Endothelial cell of umbilical vein (primary cell): Measurements from ENCODE around the gene MRPL14. TPM values are rescaled to one million over a fixed set of nuclear protein-coding genes. Genes with fewer than 3 reads are reported as not detected.

Source experiments
- BruUV-seq: library from RNA; stranded (reverse); fragments of 400-500 nt; replicated peaks from 2 replicates; lab custom pipeline; 2021; lab: Mats Ljungman, UMichigan
- CTCF ChIA-PET: fragments of 300-600, 350-600 bp; sonication (Branson Sonifier 250); formaldehyde crosslinking; loops from one replicate; lab custom pipeline; 2021; ENCODE audit warnings: antibody characterized with exemption, inconsistent platforms; lab: Charles Lee
- POLR2A ChIA-PET: fragments of 300-600, 350-600 bp; sonication (Branson Sonifier 250); formaldehyde crosslinking; loops from one replicate; lab custom pipeline; 2021; ENCODE audit warnings: antibody characterized with exemption, inconsistent platforms; lab: Charles Lee
- DNase-seq: peaks from one replicate; pipeline ENCODE4 v3.0.0-alpha.2; 2011; ENCODE audit warnings: low read depth, low spot score
- FAIRE-seq: peaks from 2 replicates; lab custom pipeline; 2011; peaks lifted over from hg19 to GRCh38; lab: Jason Lieb, UNC
- H2AFZ ChIP-seq: 2 replicates; pipeline ENCODE4 v1.6.0; 2012; ENCODE audit warnings: low read depth, low read length, control low read depth, inconsistent platforms
- H3K27ac ChIP-seq: 2 replicates; pipeline ENCODE4 v1.5.1; 2011; ENCODE audit warnings: low read depth, mild to moderate bottlenecking, control low read depth, low read length, moderate library complexity; ENCODE audit not compliant: insufficient read depth
- H3K27me3 ChIP-seq, 2 experiments: 2 replicates each; pipeline versions ENCODE4 v1.6.0 to v1.6.1; 2011; ENCODE audit warnings: low read length in 2 of 2, mixed read lengths in 1 of 2; ENCODE audit not compliant: control insufficient read depth in 2 of 2, insufficient read depth in 2 of 2
- H3K36me3 ChIP-seq, 2 experiments: 2 replicates in 1 of 2; 3 replicates in 1 of 2; pipeline ENCODE4 v1.5.1; 2011; ENCODE audit warnings: low read length in 2 of 2, mild to moderate bottlenecking in 1 of 2, moderate library complexity in 1 of 2; ENCODE audit not compliant: control insufficient read depth in 2 of 2, insufficient read depth in 2 of 2; ENCODE audit errors: extremely low read depth in 1 of 2
- H3K4me1 ChIP-seq: 3 replicates; pipeline ENCODE4 v1.5.1; 2011; ENCODE audit warnings: mild to moderate bottlenecking, low read length; ENCODE audit not compliant: control insufficient read depth, insufficient read depth; ENCODE audit errors: extremely low read depth
- H3K4me2 ChIP-seq: 2 replicates; pipeline ENCODE4 v1.6.1; 2011; ENCODE audit warnings: low read length, control low read depth, mixed read lengths; ENCODE audit not compliant: insufficient read depth
- H3K4me3 ChIP-seq, 3 experiments: fragments of 200-600 bp in 1 of 3; sonication (generic), shearing (Covaris generic) in 1 of 3; replicated peaks in 1 of 3; 2 replicates each; pipeline ENCODE4 v1.5.1; 2011 to 2016; ENCODE audit warnings: control low read depth in 3 of 3, low read length in 3 of 3, mild to moderate bottlenecking in 2 of 3, inconsistent platforms in 1 of 3, low read depth in 1 of 3, moderate library complexity in 1 of 3; ENCODE audit not compliant: insufficient read depth in 1 of 3
- H3K79me2 ChIP-seq: 2 replicates; pipeline ENCODE4 v1.6.0; 2012; ENCODE audit warnings: low read length, inconsistent platforms; ENCODE audit not compliant: control insufficient read depth, insufficient read depth
- H3K9ac ChIP-seq: replicated peaks from 2 replicates; pipeline ENCODE3; 2011; ENCODE audit warnings: low read length, control low read depth; ENCODE audit not compliant: insufficient read depth; ENCODE audit errors: extremely low read depth
- H3K9me1 ChIP-seq: replicated peaks from 3 replicates; pipeline ENCODE4 v1.6.0; 2011; ENCODE audit warnings: mild to moderate bottlenecking, low read length; ENCODE audit not compliant: control insufficient read depth, insufficient read depth; ENCODE audit errors: extremely low read depth
- H3K9me3 ChIP-seq: replicated peaks from 2 replicates; pipeline ENCODE4 v1.5.1; 2012; ENCODE audit warnings: low read length, inconsistent platforms; ENCODE audit not compliant: control insufficient read depth, insufficient read depth
- H4K20me1 ChIP-seq: replicated peaks from 2 replicates; pipeline ENCODE3; 2011; ENCODE audit warnings: mild to moderate bottlenecking, low read length; ENCODE audit not compliant: control insufficient read depth, insufficient read depth; ENCODE audit errors: extremely low read depth
- EZH2 ChIP-seq: IDR thresholded peaks from 2 replicates; pipeline ENCODE4 v1.6.1; 2012; ENCODE audit warnings: borderline replicate concordance, low read depth, mild to moderate bottlenecking, moderate library complexity, low read length, inconsistent platforms; ENCODE audit not compliant: severe bottlenecking
- FOS ChIP-seq: IDR thresholded peaks from 2 replicates; pipeline ENCODE4 v1.6.1; 2011; ENCODE audit warnings: mild to moderate bottlenecking, low read length, moderate library complexity, borderline replicate concordance; ENCODE audit not compliant: insufficient read depth
- GATA2 ChIP-seq: IDR thresholded peaks from 2 replicates; pipeline ENCODE4 v1.7.0; 2011; ENCODE audit warnings: low read depth, mild to moderate bottlenecking, moderate library complexity, mixed read lengths, low read length; ENCODE audit not compliant: insufficient read length, insufficient read depth
- JUN ChIP-seq: IDR thresholded peaks from 2 replicates; pipeline ENCODE4 v1.6.1; 2011; ENCODE audit warnings: borderline replicate concordance, low read depth; ENCODE audit not compliant: insufficient read length, insufficient read depth
- MYC ChIP-seq: IDR thresholded peaks from one replicate; pipeline ENCODE4 v1.6.1; 2011; ENCODE audit warnings: mild to moderate bottlenecking, low read depth, low read length
- POLR2A ChIP-seq: IDR thresholded peaks from 2 replicates; pipeline ENCODE4 v1.6.1; 2012; ENCODE audit warnings: low read depth, mild to moderate bottlenecking, control low read depth, low read length
- POLR2AphosphoS5 ChIP-seq: IDR thresholded peaks from 2 replicates; pipeline ENCODE4 v1.6.1; 2012; ENCODE audit warnings: low read depth, mild to moderate bottlenecking, control low read depth, low read length, moderate library complexity; ENCODE audit not compliant: insufficient read depth
- dilution Hi-C: fragments of 300-500 bp; cut with MboI; formaldehyde crosslinking; loops from one replicate; pipeline ENCODE4 v1.15.0; 2019; ENCODE audit warnings: low sequenced_read_pairs; ENCODE audit not compliant: extremely low pct_ligation_motif_present
- intact Hi-C: fragments of 100-400 bp; cut with micrococcal nuclease; formaldehyde crosslinking; loops from one replicate; pipeline ENCODE4 v1.10.0; 2022
- polyA plus RNA-seq, 4 experiments: library from polyadenylated mRNA; depleted of rRNA in 3 of 4; stranded (reverse) in 3 of 4; unstranded in 1 of 4; fragments of >200 nt; gene quantifications; 2 replicates each; pipeline versions ENCODE4 v1.2.1 to v1.2.3, GENCODE V29; 2011 to 2012; ENCODE audit warnings: missing spikeins in 1 of 4
- total RNA-seq: library from RNA; stranded (reverse); gene quantifications from 2 replicates; pipeline ENCODE4 v1.2.3, GENCODE V29; 2021
- TF ChIP-seq, protein P1 (sequence below): IDR thresholded peaks from 2 replicates; pipeline ENCODE4 v1.6.1; 2011; ENCODE audit not compliant: insufficient read depth, insufficient read length
- TF ChIP-seq, protein P2 (sequence below), 2 donors: IDR thresholded peaks; 1 replicate in 1 of 2; 2 replicates in 1 of 2; pipeline ENCODE4 v1.5.1; 2011; ENCODE audit warnings: low read length in 2 of 2, mild to moderate bottlenecking in 2 of 2, moderate library complexity in 2 of 2, control low read depth in 1 of 2, inconsistent platforms in 1 of 2, low read depth in 1 of 2; ENCODE audit not compliant: insufficient read depth in 1 of 2; ENCODE audit errors: extremely low read depth in 1 of 2

Gene MRPL14
- total and polyA plus RNA-seq, 2 donors (not counting 3 experiments of a cell fraction or from before 2014, with no cell fraction given), result 68.1 to 103 TPM

DNA sequence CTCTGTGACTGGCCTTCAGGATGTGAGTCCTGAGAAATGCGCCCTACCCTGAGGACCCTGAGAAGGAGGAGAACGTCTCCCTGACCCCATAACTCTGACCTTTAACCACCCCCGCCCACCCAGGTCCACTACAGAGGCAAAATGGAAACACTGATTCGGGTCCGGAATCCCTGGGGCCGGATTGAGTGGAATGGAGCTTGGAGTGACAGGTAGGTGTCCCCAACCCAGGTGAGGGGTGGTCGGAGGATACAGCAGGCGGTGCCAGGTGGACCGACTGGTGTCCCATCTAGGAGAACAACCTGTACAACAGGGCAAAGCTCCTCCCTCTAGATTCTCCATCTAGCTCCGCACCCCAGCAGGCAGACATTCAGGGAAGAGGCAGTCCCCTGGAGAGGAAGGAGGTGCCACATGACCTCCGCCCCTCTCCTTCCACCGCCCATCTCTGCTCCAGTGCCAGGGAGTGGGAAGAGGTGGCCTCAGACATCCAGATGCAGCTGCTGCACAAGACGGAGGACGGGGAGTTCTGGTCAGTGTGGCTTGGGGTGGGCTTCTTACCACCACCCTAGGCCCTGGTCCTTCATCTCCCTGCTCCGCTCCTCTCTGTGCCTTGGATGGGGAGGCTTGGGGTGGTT, 49.0 kb upstream of the MRPL14 start:
- Histone ChIP-seq H3K9me1 (no peaks in the 10 kb centered on the region), H3K27me3 (no peaks in the 10 kb centered on the region), H3K4me1 (peaks cover 42% of the 10 kb centered on the region), H3K4me3 (no peak overlapping the region), H3K79me2 (no peaks in the 10 kb centered on the region), H3K9me3 (no peaks in the 10 kb centered on the region), H3K9ac (no peak overlapping the region), H4K20me1 (no peaks in the 10 kb centered on the region), H3K36me3 (no peaks in the 10 kb centered on the region), H2AFZ (peak overlapping the region; percentile 10), H3K27ac (peak overlapping the region; percentile 91), H3K4me2 (peak overlapping the region; percentile 5)
- CTCF ChIA-PET, result interaction anchor here (1.7 to 6.1 kb wide), 3 partner anchors 10 to 59 kb away, joined by 4 to 148 read pairs (median 84); partner anchors contain the start of gene SLC29A1
- dilution Hi-C loops (no loop called here), intact Hi-C loops (no loop called here)
- no TSS peak for BruUV-seq
- TF ChIP-seq POLR2A, result no peak
- no peak for TF ChIP-seq JUN
- TF ChIP-seq, protein P1, sequence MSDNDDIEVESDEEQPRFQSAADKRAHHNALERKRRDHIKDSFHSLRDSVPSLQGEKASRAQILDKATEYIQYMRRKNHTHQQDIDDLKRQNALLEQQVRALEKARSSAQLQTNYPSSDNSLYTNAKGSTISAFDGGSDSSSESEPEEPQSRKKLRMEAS, result no peak
- no peak for TF ChIP-seq GATA2
- TF ChIP-seq, protein P2, sequence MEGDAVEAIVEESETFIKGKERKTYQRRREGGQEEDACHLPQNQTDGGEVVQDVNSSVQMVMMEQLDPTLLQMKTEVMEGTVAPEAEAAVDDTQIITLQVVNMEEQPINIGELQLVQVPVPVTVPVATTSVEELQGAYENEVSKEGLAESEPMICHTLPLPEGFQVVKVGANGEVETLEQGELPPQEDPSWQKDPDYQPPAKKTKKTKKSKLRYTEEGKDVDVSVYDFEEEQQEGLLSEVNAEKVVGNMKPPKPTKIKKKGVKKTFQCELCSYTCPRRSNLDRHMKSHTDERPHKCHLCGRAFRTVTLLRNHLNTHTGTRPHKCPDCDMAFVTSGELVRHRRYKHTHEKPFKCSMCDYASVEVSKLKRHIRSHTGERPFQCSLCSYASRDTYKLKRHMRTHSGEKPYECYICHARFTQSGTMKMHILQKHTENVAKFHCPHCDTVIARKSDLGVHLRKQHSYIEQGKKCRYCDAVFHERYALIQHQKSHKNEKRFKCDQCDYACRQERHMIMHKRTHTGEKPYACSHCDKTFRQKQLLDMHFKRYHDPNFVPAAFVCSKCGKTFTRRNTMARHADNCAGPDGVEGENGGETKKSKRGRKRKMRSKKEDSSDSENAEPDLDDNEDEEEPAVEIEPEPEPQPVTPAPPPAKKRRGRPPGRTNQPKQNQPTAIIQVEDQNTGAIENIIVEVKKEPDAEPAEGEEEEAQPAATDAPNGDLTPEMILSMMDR (IDR thresholded peaks at IDR 0.05; ENCODE audit: extremely low read depth in 1 of 2, insufficient read depth in 1 of 2, low read depth in 1 of 2, low read length in 2 of 2), result no peak
- no peak for TF ChIP-seq FOS
- TF ChIP-seq POLR2AphosphoS5, result no peak
- TF ChIP-seq MYC, result no peak
- no peak for TF ChIP-seq EZH2
- POLR2A ChIA-PET, result interaction anchor here (1.1 to 1.8 kb wide), 3 partner anchors 43 to 70 kb away, joined by 3 to 8 read pairs (median 4); partner anchors contain the start of genes HSP90AB1 and SLC29A1
- DNase-seq, result no peak
- FAIRE-seq, result no peak
